H1 (cell line): ENCODE measurements around the gene DNAJC22. TPM values are rescaled to one million over a fixed set of nuclear protein-coding genes. Genes with fewer than 3 reads are reported as not detected.

Source experiments
- CTCF ChIA-PET: fragments of 300-600 bp; sonication (Branson Sonifier 250); formaldehyde crosslinking; loops from one replicate; lab custom pipeline; 2021; ENCODE audit not compliant: partially characterized antibody; lab: Charles Lee
- POLR2A ChIA-PET: fragments of 300-600 bp; sonication (Branson Sonifier 250); formaldehyde crosslinking; loops from one replicate; lab custom pipeline; 2021; ENCODE audit warnings: inconsistent platforms; ENCODE audit not compliant: partially characterized antibody; lab: Charles Lee
- DNase-seq, 2 experiments: peaks; one replicate each; pipeline versions ENCODE4 v3.0.0 to v3.0.0-alpha.2; 2010 to 2022; ENCODE audit warnings: low spot score in 2 of 2, low read depth in 1 of 2, mixed read lengths in 1 of 2
- FAIRE-seq: peaks from 2 replicates; lab custom pipeline; 2011; peaks lifted over from hg19 to GRCh38; lab: Jason Lieb, UNC
- H2AFZ ChIP-seq: 2 replicates; pipeline ENCODE4 v1.8.1; 2012; ENCODE audit warnings: low read length, inconsistent platforms
- H2AK5ac ChIP-seq: 2 replicates; pipeline ENCODE4 v1.6.1; 2013; ENCODE audit warnings: low read depth, low read length
- H2BK120ac ChIP-seq: replicated peaks from 2 replicates; pipeline ENCODE3; 2013; ENCODE audit warnings: low read depth, low read length, inconsistent platforms
- H2BK12ac ChIP-seq: 2 replicates; pipeline ENCODE4 v1.6.1; 2013; ENCODE audit warnings: low read depth, low read length
- H2BK15ac ChIP-seq: 2 replicates; pipeline ENCODE4 v1.6.1; 2013; ENCODE audit warnings: low read length
- H2BK20ac ChIP-seq: 2 replicates; pipeline ENCODE4 v1.6.1; 2013; ENCODE audit warnings: low read length
- H2BK5ac ChIP-seq: 2 replicates; pipeline ENCODE4 v1.6.1; 2013; ENCODE audit warnings: low read depth, low read length
- H3K14ac ChIP-seq: 2 replicates; pipeline ENCODE4 v1.6.1; 2013; ENCODE audit warnings: inconsistent platforms; ENCODE audit not compliant: insufficient read length
- H3K18ac ChIP-seq: 2 replicates; pipeline ENCODE4 v1.6.1; 2013; ENCODE audit warnings: low read length; ENCODE audit errors: extremely low read depth
- H3K23ac ChIP-seq: 2 replicates; pipeline ENCODE4 v1.6.1; 2013; ENCODE audit warnings: inconsistent platforms; ENCODE audit not compliant: insufficient read length
- H3K23me2 ChIP-seq: 2 replicates; pipeline ENCODE4 v1.6.1; 2013; ENCODE audit warnings: low read depth, low read length
- H3K27ac ChIP-seq: 2 replicates; pipeline ENCODE4 v1.6.1; 2011; ENCODE audit warnings: low read depth, low read length, inconsistent platforms
- H3K27me3 ChIP-seq, 4 experiments: replicated peaks in 1 of 4; 1 replicate in 1 of 4; 2 replicates in 3 of 4; pipeline versions ENCODE4 v1.6.1 to v1.8.1; 2011 to 2013; ENCODE audit warnings: low read length in 3 of 4, mild to moderate bottlenecking in 3 of 4, inconsistent platforms in 2 of 4, mixed read lengths in 2 of 4, moderate library complexity in 1 of 4; ENCODE audit not compliant: control insufficient read depth in 3 of 4, insufficient read depth in 3 of 4; ENCODE audit errors: extremely low read depth in 1 of 4
- H3K36me3 ChIP-seq, 4 experiments: 2 replicates each; pipeline versions ENCODE4 v1.6.1 to v1.8.1; 2011 to 2013; ENCODE audit warnings: mild to moderate bottlenecking in 4 of 4, low read length in 3 of 4, moderate library complexity in 2 of 4, control low read depth in 1 of 4, inconsistent platforms in 1 of 4; ENCODE audit not compliant: insufficient read depth in 4 of 4, control insufficient read depth in 2 of 4
- H3K4ac ChIP-seq: replicated peaks from 2 replicates; pipeline ENCODE3; 2013; ENCODE audit warnings: low read length, low read depth, mixed read lengths, inconsistent platforms; ENCODE audit not compliant: insufficient read length
- H3K4me1 ChIP-seq, 4 experiments: replicated peaks in 1 of 4; 1 replicate in 1 of 4; 2 replicates in 3 of 4; pipeline versions ENCODE4 v1.6.1 to v1.8.1; 2011 to 2013; ENCODE audit warnings: low read length in 3 of 4, inconsistent platforms in 2 of 4, mixed read lengths in 1 of 4; ENCODE audit not compliant: insufficient read depth in 4 of 4, control insufficient read depth in 3 of 4
- H3K4me2 ChIP-seq, 2 experiments: 2 replicates each; pipeline versions ENCODE4 v1.6.1 to v1.8.1; 2011 to 2013; ENCODE audit warnings: low read depth in 2 of 2, low read length in 2 of 2, control low read depth in 1 of 2, inconsistent platforms in 1 of 2, mild to moderate bottlenecking in 1 of 2; ENCODE audit not compliant: insufficient read depth in 1 of 2
- H3K4me3 ChIP-seq, 4 experiments: fragments of 200-600, 300-600 bp in 1 of 4; sonication (generic), shearing (Covaris generic), sonication (Bioruptor Twin) in 1 of 4; 2 replicates each; pipeline versions ENCODE4 v1.5.1 to v1.8.1; 2011 to 2016; ENCODE audit warnings: low read length in 4 of 4, low read depth in 3 of 4, control low read depth in 2 of 4, inconsistent platforms in 2 of 4, mild to moderate bottlenecking in 2 of 4, mixed read lengths in 1 of 4, moderate library complexity in 1 of 4; ENCODE audit not compliant: insufficient read depth in 2 of 4; ENCODE audit errors: extremely low read depth in 1 of 4
- H3K56ac ChIP-seq: replicated peaks from 2 replicates; pipeline ENCODE3; 2013; ENCODE audit warnings: low read depth, mild to moderate bottlenecking, mixed read lengths, low read length, inconsistent platforms; ENCODE audit not compliant: insufficient read length
- H3K79me1 ChIP-seq: 2 replicates; pipeline ENCODE4 v1.6.1; 2013; ENCODE audit warnings: low read depth, low read length, control low read depth
- H3K79me2 ChIP-seq, 2 experiments: 2 replicates each; pipeline versions ENCODE4 v1.6.1 to v1.8.1; 2012 to 2013; ENCODE audit warnings: low read length in 2 of 2, mild to moderate bottlenecking in 2 of 2, inconsistent platforms in 1 of 2; ENCODE audit not compliant: insufficient read depth in 2 of 2, control insufficient read depth in 1 of 2
- H3K9ac ChIP-seq, 4 experiments: replicated peaks in 1 of 4; 1 replicate in 1 of 4; 2 replicates in 3 of 4; pipeline versions ENCODE4 v1.6.1 to v1.8.1; 2011 to 2013; ENCODE audit warnings: low read depth in 3 of 4, low read length in 3 of 4, control low read depth in 2 of 4, mild to moderate bottlenecking in 2 of 4, moderate library complexity in 2 of 4, inconsistent platforms in 1 of 4; ENCODE audit errors: extremely low read depth in 1 of 4
- H3K9me3 ChIP-seq, 2 experiments: 2 replicates each; pipeline versions ENCODE4 v1.6.1 to v1.8.1; 2012 to 2013; ENCODE audit warnings: mild to moderate bottlenecking in 2 of 2, moderate library complexity in 2 of 2, control low read depth in 1 of 2, inconsistent platforms in 1 of 2, low read depth in 1 of 2, low read length in 1 of 2, mixed read lengths in 1 of 2; ENCODE audit not compliant: insufficient read depth in 2 of 2
- H4K20me1 ChIP-seq, 2 experiments: replicated peaks in 1 of 2; 2 replicates each; pipeline versions ENCODE3 to v1.8.1; 2011 to 2013; ENCODE audit warnings: inconsistent platforms in 2 of 2, low read length in 2 of 2, mild to moderate bottlenecking in 1 of 2; ENCODE audit not compliant: insufficient read depth in 2 of 2, control insufficient read depth in 1 of 2
- H4K5ac ChIP-seq: 2 replicates; pipeline ENCODE4 v1.6.1; 2013; ENCODE audit warnings: low read length, low read depth, mixed read lengths, inconsistent platforms; ENCODE audit not compliant: insufficient read length
- H4K8ac ChIP-seq: 2 replicates; pipeline ENCODE4 v1.8.0; 2013; ENCODE audit warnings: mild to moderate bottlenecking, moderate library complexity, low read length, inconsistent platforms; ENCODE audit not compliant: insufficient read depth; ENCODE audit errors: extremely low read depth
- H4K91ac ChIP-seq: replicated peaks from 2 replicates; pipeline ENCODE3; 2013; ENCODE audit warnings: low read length, mixed read lengths, inconsistent platforms; ENCODE audit not compliant: insufficient read length
- BRCA1 ChIP-seq: IDR thresholded peaks from 2 replicates; pipeline ENCODE4 v1.6.1; 2012; ENCODE audit warnings: low read depth, low read length, improper control_type of control experiment
- CREB1 ChIP-seq: IDR thresholded peaks from 2 replicates; pipeline ENCODE4 v1.6.1; 2012; ENCODE audit warnings: inconsistent platforms
- FOSL1 ChIP-seq: IDR thresholded peaks from 2 replicates; pipeline ENCODE4 v1.6.1; 2011; ENCODE audit warnings: mild to moderate bottlenecking, low read depth, low read length, moderate library complexity; ENCODE audit not compliant: insufficient read depth
- JUN ChIP-seq: IDR thresholded peaks from 2 replicates; pipeline ENCODE4 v1.6.1; 2011; ENCODE audit warnings: low read depth, mild to moderate bottlenecking, improper control_type of control experiment, low read length
- SUZ12 ChIP-seq: fragments of 200-600 bp; sonication (generic); IDR thresholded peaks from 2 replicates; pipeline ENCODE4 v1.6.1; 2012; ENCODE audit warnings: mild to moderate bottlenecking, inconsistent platforms, low read length, moderate library complexity, mixed read lengths
- YY1 ChIP-seq: IDR thresholded peaks from 2 replicates; pipeline ENCODE4 v1.6.1; 2011; ENCODE audit warnings: low read depth, mild to moderate bottlenecking, low read length
- WGBS, 2 experiments: shearing (Covaris generic) in 1 of 2; methylation state at CpG; one replicate each; pipeline versions ENCODE4 v1.1.6 to v1.1.7; 2013 to 2015; ENCODE audit warnings: low lambda C conversion rate in 2 of 2, mixed read lengths in 2 of 2, inconsistent platforms in 1 of 2, low coverage in 1 of 2, missing lambda C conversion rate in 1 of 2; ENCODE audit not compliant: insufficient replicate concordance in 2 of 2, insufficient coverage in 1 of 2, insufficient read length in 1 of 2; ENCODE audit errors: extremely low coverage in 1 of 2, missing lambda C conversion rate in 1 of 2; 5-methylcytosine and 5-hydroxymethylcytosine counted together
- polyA plus RNA-seq, 7 experiments: library from polyadenylated mRNA; depleted of rRNA in 3 of 7; stranded (reverse) in 5 of 7; unstranded in 2 of 7; fragments of >200 nt in 5 of 7; fragments of 200-250 nt in 2 of 7; gene quantifications; 1 replicate in 5 of 7; 2 replicates in 1 of 7; 4 replicates in 1 of 7; pipeline versions ENCODE4 v1.2.1 to v1.2.3, GENCODE V29; 2011 to 2013; ENCODE audit warnings: missing spikeins in 2 of 7, mixed read lengths in 2 of 7
- total RNA-seq: library from RNA; stranded (reverse); fragmentation: NEBNext Ultra II Directional; extraction: Animal tissue kit (Norgen Biotek cat#: 25700); gene quantifications from 2 replicates; pipeline ENCODE4 v1.2.1, GENCODE V29; 2021

Gene DNAJC22
- total and polyA plus RNA-seq, 2 of the 8 experiments (the other 6 are each of a cell fraction or from before 2014, with no cell fraction given), result 0.20 to 0.39 TPM

GRCh38 chr12:49349266-49349665 is 2.6 kb downstream of the DNAJC22 start:
- Histone ChIP-seq H3K4me1 (peaks cover 0 to 15% (median 8%) of the 10 kb centered on the region in 4 experiments; a peak in 6 of 7 replicates), H3K14ac (no peak overlapping the region), H3K9me3 (no peaks in the 10 kb centered on the region), H2BK20ac (no peak overlapping the region), H4K5ac (no peak overlapping the region), H4K91ac (no peak overlapping the region), H2BK12ac (no peak overlapping the region), H3K79me2 (no peaks in the 10 kb centered on the region), H2BK120ac (no peak overlapping the region), H3K4me3 (no peak overlapping the region), H2BK5ac (no peak overlapping the region), H3K27ac (no peak overlapping the region), H3K79me1 (no peaks in the 10 kb centered on the region), H2BK15ac (0 out of 2 replicates have a peak overlapping the region, but pooled peaks have one; percentile 29), H3K4ac (no peak overlapping the region), H3K56ac (no peak overlapping the region), H3K18ac (no peak overlapping the region), H3K36me3 (no peaks in the 10 kb centered on the region; a peak in 1 of 8 replicates), H3K4me2 (no peak overlapping the region), H3K23me2 (peaks cover 6% of the 10 kb centered on the region; the same call in 1 of the 2 replicates), H3K9ac (no peak overlapping the region), H3K23ac (no peak overlapping the region), H3K27me3 (peaks cover 36 to 56% (median 54%) of the 10 kb centered on the region in 4 experiments), H2AFZ (no peak overlapping the region), H4K8ac (no peak overlapping the region; the same call in 1 of the 2 replicates), H4K20me1 (peaks cover 6 to 10% of the 10 kb centered on the region in 2 experiments), H2AK5ac (no peak overlapping the region)
- WGBS, 2 experiments, result 93% methylated on average over 11 of the region's 11 CpGs; no CpG with 5 or more reads in 1 of the 2 experiments
- TF ChIP-seq SUZ12, result no peak
- TF ChIP-seq BRCA1, result no peak
- no peak for TF ChIP-seq CREB1
- no peak for TF ChIP-seq FOSL1
- TF ChIP-seq YY1, result no peak
- TF ChIP-seq JUN, result no peak
- DNase-seq (no peak), FAIRE-seq (no peak)
- CTCF ChIA-PET, result interaction anchor here (0.5 to 26.7 kb wide), 10 partner anchors 9 to 204 kb away, joined by 3 to 538 read pairs (median 18); partner anchors contain the start of genes C1QL4 and PRPH
- POLR2A ChIA-PET, result interaction anchor here (1.2 to 1.5 kb wide), 2 partner anchors 18 to 205 kb away, joined by 3 to 5 read pairs; partner anchors contain the start of gene SPATS2
